ENCODE results near the gene SF3B4.
"Not testable (repeated sequence)": the region's sequence is repeated elsewhere in the genome, so short reads cannot be mapped to it uniquely, and the experiment has no call there.

SF3B4 gene

DNA sequence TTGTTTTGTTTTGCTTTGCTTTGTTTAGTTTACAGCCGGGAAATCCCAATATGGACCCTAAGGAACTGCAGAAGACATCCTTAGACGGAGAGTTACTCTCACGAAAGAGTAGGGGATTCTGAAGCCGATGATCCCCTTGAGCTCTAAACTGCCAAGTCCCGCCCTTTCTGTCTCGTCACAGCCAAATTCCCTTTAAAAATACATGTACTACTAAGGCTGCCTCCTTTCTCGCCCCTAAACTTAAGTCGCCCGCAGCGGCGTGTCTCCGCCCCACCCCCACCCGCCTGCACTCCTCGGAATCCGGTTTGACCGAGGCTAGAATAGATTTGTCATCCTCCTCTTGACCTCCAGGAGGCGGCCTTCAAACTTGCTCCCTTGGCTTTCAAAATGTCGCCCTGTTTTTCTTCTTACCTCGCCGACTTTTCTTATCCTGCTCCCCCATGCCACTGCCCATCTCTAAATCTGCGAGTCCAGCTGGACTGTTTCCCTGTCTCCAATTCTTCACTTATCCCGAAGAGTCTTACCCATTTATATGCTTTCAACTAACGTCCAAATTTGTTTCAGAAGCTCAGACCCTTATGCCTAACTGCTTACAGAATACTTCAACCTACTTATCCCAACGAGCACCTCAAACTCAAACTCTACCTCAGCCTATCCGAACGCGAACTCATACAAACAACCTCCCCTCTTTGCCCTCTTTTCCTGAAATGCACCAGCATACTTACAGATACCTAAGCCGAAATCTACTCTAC, 39.2 kb downstream of the SF3B4 start:
- ATAC-seq (ENCODE audit: low read depth) (peak; percentile 16), DNase-seq (ENCODE audit: low spot score in 2 of 2) (peak in 1 of 2 donors; percentile 66)
- Mint-ChIP-seq H3K9me3 (no peaks in the 10 kb centered on the region), H3K27me3 (no peaks in the 10 kb centered on the region), H3K4me1 (no peaks in the 10 kb centered on the region), H3K4me3 (no peak overlapping the region), H3K27ac (no peak overlapping the region), H3K36me3 (no peaks in the 10 kb centered on the region)

DNA sequence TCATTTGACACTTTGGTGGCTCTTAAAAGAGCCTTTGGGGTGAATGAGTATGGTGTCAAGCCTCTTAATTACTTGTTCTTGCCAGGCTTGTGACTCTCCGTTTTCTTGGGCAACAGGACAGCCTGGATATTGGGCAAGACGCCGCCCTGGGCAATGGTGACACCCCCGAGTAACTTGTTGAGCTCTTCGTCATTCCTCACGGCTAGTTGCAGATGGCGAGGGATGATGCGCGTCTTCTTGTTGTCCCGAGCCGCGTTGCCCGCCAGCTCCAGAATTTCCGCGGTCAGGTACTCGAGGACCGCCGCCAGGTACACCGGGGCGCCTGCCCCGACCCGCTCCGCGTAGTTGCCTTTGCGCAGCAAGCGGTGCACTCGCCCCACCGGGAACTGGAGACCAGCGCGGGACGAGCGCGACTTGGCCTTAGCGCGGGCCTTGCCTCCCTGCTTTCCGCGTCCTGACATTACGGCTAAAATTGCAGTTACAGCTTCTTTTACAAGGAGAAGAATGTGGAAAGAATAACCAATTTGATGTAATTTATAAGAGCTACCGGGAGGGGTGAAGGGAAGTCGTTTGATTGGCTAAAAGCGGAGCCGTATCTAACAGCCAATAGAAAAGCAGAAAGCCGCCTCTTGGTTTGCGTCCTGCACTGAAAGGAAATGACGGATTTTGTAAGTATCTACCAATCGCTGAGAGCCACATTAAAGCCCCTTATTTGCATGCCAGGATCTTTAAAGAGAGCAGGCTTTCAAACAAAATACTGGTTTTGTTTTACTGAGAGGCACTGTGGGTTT, 40.0 kb downstream of the SF3B4 start:
- no peak overlapping the region for H3K4me3 Mint-ChIP-seq
- H3K9me3 Mint-ChIP-seq = no peaks in the 10 kb centered on the region
- ATAC-seq (ENCODE audit: low read depth) = peak; percentile 63
- DNase-seq (ENCODE audit: low spot score in 2 of 2) = peak; percentile 78 to 83
- no peaks in the 10 kb centered on the region for H3K4me1 Mint-ChIP-seq
- H3K27ac Mint-ChIP-seq = no peak overlapping the region
- no peaks in the 10 kb centered on the region for H3K36me3 Mint-ChIP-seq
- no peaks in the 10 kb centered on the region for H3K27me3 Mint-ChIP-seq

DNA sequence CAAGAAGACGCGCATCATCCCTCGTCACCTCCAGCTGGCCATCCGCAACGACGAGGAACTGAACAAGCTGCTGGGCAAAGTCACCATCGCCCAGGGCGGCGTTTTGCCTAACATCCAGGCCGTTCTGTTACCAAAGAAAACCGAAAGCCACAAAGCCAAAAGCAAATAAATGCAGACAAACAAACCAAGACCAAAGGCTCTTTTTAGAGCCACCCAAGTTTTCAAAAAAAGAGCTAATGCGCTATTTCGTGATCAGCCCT, 40.5 kb downstream of the SF3B4 start:
- peak; percentile 0 for ATAC-seq (ENCODE audit: low read depth)
- DNase-seq (ENCODE audit: low spot score in 2 of 2); H3K36me3 Mint-ChIP-seq; H3K4me3 Mint-ChIP-seq; H3K27me3 Mint-ChIP-seq; H3K9me3 Mint-ChIP-seq; H3K4me1 Mint-ChIP-seq; H3K27ac Mint-ChIP-seq: not testable (repeated sequence)

DNA sequence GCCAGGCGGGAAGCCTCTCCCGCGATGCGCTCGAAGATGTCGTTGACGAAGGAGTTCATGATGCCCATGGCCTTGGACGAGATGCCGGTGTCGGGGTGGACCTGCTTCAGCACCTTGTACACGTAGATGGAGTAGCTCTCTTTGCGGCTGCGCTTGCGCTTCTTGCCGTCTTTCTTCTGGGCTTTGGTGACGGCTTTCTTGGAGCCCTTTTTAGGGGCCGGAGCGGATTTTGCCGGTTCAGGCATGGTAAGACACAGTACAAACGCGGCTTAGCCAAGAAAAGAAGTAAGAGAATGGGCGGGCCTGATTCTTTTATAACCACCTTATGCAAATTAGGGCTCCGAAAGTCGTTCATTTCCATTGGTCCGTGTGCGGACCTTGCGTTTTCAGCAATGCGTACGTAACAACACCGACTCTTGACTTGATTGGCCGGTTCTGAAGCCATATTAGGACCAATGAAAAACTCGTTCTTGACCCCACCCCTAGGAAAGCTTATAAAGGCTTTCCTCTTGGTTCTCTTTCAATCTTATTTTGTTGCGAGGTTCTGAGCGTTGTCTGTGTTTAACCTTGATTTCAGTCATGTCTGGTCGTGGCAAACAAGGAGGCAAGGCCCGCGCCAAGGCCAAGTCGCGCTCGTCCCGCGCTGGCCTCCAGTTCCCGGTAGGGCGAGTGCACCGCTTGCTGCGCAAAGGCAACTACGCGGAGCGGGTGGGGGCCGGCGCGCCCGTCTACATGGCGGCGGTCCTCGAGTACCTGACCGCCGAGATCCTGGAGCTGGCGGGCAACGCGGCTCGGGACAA, 41.0 kb downstream of the SF3B4 start:
- peak; percentile 88 to 95 for DNase-seq (ENCODE audit: low spot score in 2 of 2)
- Mint-ChIP-seq H3K27ac (no peak overlapping the region), H3K36me3 (no peaks in the 10 kb centered on the region), H3K4me1 (peaks cover 4% of the 10 kb centered on the region), H3K9me3 (no peaks in the 10 kb centered on the region), H3K27me3 (no peaks in the 10 kb centered on the region), H3K4me3 (no peak overlapping the region)
- ATAC-seq (ENCODE audit: low read depth) = peak; percentile 66

DNA sequence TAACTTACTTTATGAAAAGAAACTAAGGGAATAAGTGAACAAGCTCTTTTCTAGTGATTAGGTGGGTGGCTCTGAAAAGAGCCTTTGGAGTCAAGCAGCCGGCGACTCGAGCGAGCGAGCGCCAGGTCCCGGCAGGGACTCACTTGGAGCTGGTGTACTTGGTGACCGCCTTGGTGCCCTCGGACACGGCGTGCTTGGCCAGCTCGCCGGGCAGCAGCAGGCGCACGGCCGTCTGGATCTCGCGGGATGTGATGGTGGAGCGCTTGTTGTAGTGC, 41.5 kb downstream of the SF3B4 start:
- not testable (repeated sequence) for ATAC-seq (ENCODE audit: low read depth)

DNA sequence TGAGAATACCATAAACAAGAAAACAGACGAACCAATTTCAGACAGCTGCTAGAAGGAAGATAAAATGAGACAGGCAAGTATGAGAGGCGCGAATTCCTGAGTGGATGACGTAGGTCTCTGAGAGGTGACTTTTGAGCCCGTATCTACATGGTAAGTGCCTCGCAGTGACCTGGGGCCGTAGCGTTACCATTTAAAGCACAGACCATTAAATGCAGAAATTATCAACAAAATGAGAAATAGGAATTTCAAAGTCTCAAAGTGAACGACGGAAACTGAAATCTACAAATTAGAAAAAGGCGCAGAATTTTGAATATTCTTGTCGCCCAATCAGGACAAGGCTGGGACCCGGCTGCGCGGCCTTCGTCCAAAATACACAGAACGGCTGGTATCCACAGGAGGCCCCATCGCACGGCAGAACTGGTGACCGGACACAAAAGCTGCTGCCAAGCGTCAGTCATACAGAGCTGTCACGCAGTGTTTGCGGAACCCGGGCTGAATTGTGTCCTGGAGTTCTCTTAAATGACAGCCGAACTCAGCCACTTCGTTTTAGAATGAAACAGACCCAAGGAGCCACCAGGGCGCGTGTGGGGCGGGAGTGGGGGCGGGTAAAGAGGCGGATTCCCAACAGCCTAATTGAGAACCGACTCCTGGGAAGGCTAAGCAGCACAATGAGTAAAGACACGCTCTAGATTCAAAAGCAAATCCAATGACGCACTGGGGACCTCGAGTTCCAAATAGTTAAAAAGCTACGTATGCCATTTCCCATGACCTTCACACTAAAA, 42.1 kb downstream of the SF3B4 start:
- ATAC-seq (ENCODE audit: low read depth) = peak; percentile 7

More for the DNA sequence above, 41.5 kb downstream of the SF3B4 start:
- H3K4me1 Mint-ChIP-seq; H3K9me3 Mint-ChIP-seq; H3K27ac Mint-ChIP-seq; H3K36me3 Mint-ChIP-seq; DNase-seq (ENCODE audit: low spot score in 2 of 2); H3K27me3 Mint-ChIP-seq; H3K4me3 Mint-ChIP-seq: not testable (repeated sequence)

DNA sequence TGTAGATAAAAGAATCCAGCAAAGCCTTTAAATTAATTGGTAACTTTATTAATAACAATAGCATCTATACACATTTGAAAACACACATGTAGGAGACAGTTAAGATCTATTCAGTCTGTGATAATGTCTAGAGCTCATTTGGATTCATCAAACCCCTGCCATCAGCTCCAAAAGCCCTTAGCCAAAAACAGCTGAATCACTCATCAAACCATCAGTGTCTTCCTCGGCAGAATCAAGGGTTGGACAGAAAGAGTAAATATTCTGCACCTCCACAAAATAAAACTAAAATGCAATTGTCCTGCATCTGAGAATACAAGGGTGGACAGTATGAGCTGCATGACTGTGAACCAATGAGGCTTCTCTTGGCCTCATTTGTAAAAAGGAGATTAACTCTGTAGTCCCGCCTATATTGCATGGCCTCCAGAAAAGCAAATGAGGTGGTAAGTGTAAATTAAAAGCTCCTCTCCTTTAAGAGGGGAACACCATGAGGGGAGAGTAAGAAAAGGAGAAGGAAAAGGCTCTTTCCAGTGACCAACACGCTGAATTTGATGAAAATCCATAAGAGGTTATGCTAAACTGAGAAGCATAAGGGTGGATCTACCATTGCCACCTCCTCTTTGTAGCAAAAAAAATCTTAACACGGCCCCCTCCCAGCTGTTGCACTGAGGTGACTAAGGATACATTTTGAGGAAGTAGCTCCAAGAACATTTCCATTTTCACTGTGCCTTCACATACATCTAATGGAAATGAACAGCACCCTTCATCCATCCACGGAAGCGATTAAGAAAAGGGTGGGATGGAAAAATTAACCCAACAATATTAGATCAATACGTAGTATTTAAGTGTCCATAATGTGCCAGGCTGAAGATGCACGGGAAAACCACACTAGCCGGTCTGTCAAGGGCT, 42.9 kb downstream of the SF3B4 start:
- Mint-ChIP-seq H3K9me3 (no peaks in the 10 kb centered on the region), H3K27me3 (no peaks in the 10 kb centered on the region), H3K27ac (no peak overlapping the region), H3K4me1 (peaks cover 4% of the 10 kb centered on the region), H3K4me3 (no peak overlapping the region), H3K36me3 (no peaks in the 10 kb centered on the region)
- DNase-seq (ENCODE audit: low spot score in 2 of 2) (no peak), ATAC-seq (ENCODE audit: low read depth) (no peak)

More for the DNA sequence above, 42.1 kb downstream of the SF3B4 start:
- Mint-ChIP-seq H3K27ac (no peak overlapping the region), H3K9me3 (no peaks in the 10 kb centered on the region), H3K36me3 (no peaks in the 10 kb centered on the region), H3K27me3 (no peaks in the 10 kb centered on the region), H3K4me3 (no peak overlapping the region), H3K4me1 (peaks cover 4% of the 10 kb centered on the region)
- DNase-seq (ENCODE audit: low spot score in 2 of 2) = peak; percentile 53 to 65

DNA sequence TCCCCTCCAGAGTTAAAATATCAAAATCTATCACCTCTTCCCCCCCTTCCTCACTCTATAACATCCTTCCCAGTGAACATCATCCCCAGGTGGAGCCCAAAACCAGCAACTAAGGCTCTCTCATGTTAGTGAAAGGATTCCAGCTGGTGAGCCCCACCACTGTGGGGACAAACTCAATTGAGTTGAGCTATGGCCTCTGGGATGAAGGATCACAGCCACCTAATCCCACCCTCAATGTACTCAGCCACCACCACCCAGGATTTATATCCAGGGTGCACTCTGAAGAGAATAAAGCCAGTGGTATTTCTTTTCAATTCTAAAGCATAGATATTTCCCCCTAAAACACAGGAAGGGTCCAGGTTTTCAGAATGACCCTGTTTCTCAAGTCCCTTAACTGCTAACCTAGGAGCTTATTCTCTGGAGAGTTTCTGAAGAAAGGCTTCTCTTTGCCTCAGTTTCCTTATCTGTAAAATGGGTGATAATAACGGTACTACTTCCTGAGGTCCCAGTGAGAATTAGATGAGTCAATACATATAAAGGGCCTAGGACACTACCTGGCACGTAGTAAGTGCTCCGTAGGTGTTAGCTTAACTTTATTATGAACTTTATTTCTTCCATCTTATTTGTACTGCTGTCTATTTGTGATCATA, 43.9 kb downstream of the SF3B4 start:
- Mint-ChIP-seq H3K27ac (no peak overlapping the region), H3K36me3 (no peaks in the 10 kb centered on the region), H3K4me1 (peaks cover 4% of the 10 kb centered on the region)

DNA sequence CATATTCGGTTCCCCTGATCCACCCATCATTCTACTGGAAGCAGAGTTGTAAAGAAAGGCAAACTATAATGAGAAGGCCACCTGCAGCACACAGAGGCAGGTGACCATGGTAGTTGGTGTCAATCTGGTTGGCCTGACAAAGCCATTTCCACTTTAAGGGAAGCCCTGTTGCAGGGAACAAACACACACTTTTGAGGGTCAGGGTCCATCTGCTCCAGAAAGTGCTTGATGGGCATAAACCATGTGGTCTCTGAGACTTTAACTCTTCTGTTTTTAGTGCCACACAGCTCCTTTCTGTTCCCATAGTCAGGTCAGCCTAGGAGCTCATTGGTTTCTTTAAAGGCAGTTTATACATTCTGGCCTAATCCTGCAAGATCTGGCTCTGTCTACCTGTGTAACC, 45.7 kb downstream of the SF3B4 start:
- no peaks in the 10 kb centered on the region for H3K27me3 Mint-ChIP-seq
- H3K4me3 Mint-ChIP-seq = no peak overlapping the region
- no peaks in the 10 kb centered on the region for H3K9me3 Mint-ChIP-seq
- no peaks in the 10 kb centered on the region for H3K36me3 Mint-ChIP-seq
- peaks cover 4% of the 10 kb centered on the region for H3K4me1 Mint-ChIP-seq
- ATAC-seq (ENCODE audit: low read depth) (no peak), DNase-seq (ENCODE audit: low spot score in 2 of 2) (no peak)
- H3K27ac Mint-ChIP-seq = no peak overlapping the region

More for the DNA sequence above, 43.9 kb downstream of the SF3B4 start:
- H3K27me3 Mint-ChIP-seq = no peaks in the 10 kb centered on the region
- DNase-seq (ENCODE audit: low spot score in 2 of 2) = no peak
- H3K4me3 Mint-ChIP-seq = no peak overlapping the region
- no peaks in the 10 kb centered on the region for H3K9me3 Mint-ChIP-seq
- ATAC-seq (ENCODE audit: low read depth) = no peak

DNA sequence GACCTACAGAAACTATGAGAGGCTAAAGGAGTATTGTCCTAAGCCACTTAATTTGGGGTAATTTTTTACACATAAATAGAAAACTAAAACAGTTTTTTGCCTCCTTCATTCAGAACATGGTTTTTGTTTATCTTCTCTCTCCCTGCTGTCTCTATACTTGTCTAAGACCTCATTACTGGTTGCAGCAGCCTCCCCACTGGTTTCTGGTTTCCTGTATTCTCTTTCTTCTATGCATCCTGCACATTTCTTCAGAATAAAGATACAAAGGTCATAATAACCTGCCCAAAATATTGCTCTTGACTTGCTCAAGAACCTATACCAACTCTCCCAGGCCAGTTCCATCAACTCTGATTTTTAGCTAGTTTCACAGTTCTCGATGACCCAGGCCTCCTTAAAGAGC, 48.0 kb downstream of the SF3B4 start:
- no peak overlapping the region for H3K27ac Mint-ChIP-seq

DNA sequence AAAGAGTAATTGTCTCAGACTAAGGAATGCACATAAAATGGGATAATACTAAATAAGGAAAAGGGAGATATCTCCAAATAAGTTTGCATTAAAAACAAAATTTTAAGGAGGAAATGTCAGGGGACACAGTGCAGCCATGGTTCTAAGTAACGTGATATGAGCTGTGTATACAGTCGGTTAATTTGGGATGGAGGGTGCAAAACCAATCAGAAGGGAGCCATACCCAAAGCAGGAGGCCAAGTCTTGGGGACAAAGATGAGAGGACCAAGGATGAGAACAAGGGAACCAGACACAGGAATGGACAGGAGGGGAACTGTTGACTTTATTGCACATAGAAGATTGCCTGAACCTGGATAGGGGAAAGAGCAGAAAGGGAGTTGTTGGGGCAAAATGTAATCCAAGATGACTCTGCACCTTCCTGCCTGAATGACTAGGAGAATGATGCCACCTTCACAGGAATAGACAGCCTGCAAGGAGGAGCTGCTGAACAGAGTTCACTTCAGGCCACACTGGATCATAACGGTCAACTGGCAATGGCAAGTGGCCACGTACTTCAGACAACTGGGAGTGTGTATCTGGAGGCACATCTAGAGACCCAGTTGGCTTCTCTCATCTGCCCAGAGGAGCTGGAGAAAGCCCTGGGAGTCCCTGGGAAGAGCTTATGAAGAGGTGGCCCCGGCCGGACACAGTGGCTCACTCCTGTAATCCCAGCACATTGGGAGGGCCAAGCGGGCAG, 50.2 kb downstream of the SF3B4 start:
- Mint-ChIP-seq H3K36me3 (no peaks in the 10 kb centered on the region), H3K9me3 (no peaks in the 10 kb centered on the region), H3K27me3 (no peaks in the 10 kb centered on the region), H3K4me1 (peaks cover 3% of the 10 kb centered on the region), H3K27ac (no peak overlapping the region), H3K4me3 (no peak overlapping the region)
- ATAC-seq (ENCODE audit: low read depth) (no peak), DNase-seq (ENCODE audit: low spot score in 2 of 2) (no peak)

More for the DNA sequence above, 48.0 kb downstream of the SF3B4 start:
- H3K9me3 Mint-ChIP-seq = no peaks in the 10 kb centered on the region
- H3K4me3 Mint-ChIP-seq = no peak overlapping the region
- H3K4me1 Mint-ChIP-seq = peaks cover 4% of the 10 kb centered on the region
- ATAC-seq (ENCODE audit: low read depth) (no peak), DNase-seq (ENCODE audit: low spot score in 2 of 2) (no peak)
- no peaks in the 10 kb centered on the region for H3K27me3 Mint-ChIP-seq
- H3K36me3 Mint-ChIP-seq = no peaks in the 10 kb centered on the region

Data from memory B cell (primary cell).